Fibroblast of the conjunctiva (primary cell): ENCODE results near the gene SDK1.

Experiments used
- DNase-seq: peaks from one replicate; pipeline ENCODE4 v3.0.0-alpha.2; 2010; ENCODE audit warnings: low read depth

SDK1 gene

DNA sequence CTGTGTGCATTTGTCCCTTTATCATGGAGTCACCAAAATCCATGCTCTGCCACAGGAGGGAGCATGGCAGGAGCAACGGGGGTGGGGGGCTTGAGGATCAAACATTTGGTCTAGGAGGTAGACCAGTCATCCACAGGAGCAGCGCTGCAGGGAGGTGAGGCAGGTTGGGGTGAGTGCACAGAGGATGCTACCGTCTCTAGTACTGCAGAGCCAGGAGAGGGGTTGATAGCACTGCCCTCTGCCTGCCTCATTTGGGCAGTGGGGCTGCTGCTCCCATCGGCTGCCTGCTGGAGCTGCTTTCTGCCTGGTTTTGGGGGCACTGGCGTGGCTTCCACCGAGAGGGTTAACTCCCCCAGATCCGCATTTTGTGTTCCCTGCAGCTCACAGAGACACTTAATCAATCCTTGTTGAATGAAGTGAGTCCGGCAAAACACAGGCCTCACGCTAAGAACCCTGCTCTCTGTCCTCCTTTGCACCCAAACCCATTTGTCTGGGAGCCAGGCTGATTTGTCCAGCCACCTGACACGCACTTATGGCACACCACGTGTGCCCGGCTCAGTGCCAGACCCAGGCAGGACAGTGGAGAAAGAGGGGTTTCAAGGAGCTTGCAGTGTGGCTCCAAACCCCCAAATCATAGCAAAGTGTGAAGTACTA, 854.0 kb downstream of the SDK1 start:
- no peak for DNase-seq

DNA sequence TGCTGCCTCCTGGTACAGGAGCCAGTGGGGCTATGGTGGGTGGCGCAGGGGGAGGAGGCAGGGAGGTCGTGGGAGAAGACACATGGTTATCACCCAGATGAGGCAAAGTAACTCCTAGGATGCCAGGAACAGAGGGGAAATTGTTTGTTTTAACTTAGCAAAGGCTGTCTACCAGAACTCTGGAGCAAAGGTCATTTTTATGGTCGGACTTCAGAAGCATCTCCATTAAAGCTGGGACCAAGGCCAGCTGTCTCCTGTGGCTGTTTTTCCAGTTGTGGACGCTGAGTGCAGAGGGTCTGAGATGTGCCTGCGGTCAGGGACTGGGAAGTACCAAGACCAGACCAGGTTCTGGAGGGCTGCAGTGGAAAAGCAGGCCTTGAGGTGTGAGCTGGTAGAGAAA, 855.1 kb downstream of the SDK1 start:
- DNase-seq, result no peak

DNA sequence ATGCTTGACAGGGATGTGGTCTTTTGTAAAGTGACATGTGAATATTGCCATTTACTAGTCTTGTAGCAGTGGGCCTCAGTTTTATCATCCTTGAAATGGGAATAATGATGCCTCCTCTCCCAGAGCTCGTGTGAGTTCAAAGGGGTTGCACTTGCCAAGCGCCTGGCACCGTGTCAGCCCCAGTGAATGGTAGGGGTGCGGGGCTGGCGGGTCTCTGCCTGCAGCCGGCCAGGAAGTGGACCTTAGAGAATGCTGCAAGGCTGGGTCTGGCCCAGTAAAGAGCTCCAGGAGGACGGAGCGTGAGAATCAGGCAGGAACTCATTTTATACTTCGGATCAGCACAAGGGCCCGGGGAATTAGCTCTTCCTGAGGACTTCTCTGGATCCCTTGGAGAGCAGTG, 856.6 kb downstream of the SDK1 start:
- no peak for DNase-seq

DNA sequence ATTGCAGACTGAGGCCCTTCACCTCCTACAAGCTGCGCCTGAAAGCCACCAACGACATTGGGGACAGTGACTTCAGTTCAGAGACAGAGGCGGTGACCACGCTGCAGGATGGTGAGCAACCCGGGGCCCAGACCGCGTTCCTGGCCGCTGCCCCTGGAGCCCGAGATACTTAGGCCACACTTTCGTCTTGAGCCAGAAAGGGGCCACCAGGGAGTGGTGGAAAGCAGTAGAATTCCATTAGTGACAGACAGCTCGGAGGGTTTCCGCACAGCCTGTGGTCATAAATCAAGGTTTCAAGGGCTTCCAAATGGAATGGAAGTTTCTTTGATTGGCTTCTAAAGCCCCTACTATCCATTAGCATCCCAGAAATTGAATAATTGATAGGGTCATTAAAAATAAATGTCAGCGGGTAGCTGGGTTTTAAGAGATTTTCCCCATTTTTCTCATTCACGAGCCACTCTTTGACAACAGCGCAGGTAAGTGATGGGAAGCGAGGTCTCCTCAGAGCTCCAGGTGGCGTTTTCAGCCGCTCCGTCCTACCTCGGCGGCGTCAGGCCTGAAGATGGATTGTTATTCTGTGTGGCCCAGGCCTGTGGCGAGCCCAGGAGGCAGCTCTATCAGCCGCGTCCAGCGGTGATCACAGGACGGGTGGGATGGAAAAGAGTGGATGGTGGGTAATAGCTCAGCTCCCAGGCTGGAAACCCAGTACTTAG, 857.5 kb downstream of the SDK1 start:
- DNase-seq, result no peak

DNA sequence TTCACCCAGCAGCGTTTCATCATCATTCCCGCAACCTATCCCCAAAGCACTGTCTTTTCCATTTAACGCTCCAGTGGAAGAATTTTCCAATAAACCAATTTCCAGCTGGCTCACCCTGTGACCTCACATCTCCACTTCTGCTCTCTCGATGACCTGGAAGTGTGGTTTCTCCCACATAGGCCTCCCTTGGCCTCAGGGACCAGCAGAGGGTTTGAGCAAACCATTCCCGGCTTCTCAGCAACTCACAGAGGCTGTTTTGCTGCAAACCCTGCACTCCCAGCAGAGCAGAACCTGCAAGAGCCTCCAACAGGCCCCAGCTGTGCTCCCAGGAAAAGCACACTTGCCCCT, 858.1 kb downstream of the SDK1 start:
- no peak for DNase-seq

DNA sequence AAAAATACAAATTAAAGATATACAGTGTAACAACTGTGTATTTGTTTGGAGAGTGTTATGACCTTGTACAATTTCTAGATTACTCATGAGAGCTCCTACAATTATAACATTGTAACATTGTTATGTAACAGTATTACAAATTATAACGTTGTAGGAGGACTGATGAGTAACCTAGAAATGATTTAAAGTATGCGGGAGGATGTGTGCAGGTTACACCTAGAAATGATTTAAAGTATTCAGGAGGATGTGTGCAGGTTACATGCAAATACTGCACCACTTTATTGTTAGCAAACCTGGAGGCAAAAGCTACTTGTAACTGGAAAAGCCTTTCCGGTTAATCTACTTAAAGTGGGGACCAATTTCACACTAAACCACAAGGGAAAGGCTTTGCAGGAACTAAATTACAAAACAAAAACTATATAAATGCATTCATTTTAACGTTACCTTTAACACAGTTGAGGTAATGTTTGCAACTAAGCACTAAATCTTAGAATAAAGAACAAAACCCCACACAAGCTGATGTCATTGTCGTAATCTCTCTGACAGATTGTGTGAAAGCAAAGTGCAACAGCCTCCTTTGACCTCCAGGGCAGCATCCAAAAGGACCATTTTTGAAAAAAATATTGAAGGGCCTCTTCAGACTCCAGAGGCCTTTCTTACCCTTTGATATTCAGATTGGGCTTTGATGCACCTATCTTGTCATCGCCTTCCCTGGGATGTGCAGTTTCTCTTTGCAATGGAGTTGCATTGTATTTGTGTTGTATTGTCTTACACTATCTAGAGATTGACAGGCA, 858.9 kb downstream of the SDK1 start:
- no peak for DNase-seq

DNA sequence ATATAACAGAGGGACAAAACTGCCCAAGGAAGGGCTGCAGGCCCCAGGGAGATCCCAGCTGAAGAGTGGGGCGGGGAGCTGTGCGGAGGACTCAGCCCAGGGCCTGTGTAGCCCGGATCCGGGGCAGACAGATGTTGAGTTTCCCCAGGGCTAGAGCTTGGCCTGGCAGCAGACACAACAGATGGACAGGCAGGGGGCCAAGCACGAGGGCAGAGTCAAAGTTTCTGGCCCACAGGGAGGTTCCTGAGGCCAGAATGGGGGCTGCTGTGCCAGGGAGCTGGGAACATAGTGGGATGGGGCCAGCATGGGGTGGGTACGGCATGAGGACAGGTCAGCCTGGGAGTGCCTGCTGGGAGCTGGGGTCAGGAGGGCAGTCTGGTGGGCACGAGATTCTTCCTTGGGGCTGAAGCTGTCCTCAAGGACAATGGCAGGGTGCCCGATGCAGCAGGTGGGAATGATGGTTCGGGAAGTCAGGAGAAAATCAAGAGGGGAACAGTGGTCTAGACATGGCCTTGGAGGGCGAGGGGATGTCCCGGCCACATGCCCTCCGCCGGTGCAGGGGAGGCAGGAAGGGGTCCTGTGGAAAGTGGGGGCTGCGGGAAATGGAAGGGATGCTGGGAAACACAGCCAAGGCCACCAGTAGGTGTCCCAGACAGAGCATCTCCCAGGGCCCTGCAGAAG, 862.0 kb downstream of the SDK1 start:
- no peak for DNase-seq

DNA sequence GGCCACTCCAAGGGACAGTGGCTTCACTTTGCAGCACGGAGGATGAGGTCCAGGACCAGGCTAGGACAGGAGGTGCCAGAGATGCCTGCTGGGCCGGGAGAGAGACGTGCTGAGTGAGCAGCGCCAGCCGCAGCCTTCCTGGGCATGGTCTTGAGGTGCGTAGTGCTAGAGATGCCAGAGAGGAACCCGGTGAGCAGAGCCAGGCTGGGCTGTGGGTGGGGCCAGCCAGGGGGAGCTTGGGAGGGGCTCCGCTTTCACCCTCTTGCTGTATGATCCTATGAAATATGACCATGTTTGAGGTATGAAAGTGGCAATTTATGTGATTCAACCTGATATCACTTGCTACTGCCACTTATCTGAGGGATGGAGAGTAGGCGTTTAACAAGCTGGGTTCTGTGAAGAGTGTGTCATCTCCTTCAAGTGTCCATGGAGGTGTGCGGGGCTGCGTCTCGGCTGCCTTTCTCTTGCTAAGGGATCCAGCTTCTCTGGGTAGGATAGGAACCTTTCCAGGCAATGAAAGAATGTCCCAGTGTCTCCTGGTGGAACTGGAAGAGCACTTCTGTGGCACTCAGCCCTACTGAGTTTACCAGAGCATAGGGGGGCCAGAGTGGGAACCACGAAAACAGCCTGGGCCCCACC, 862.6 kb downstream of the SDK1 start:
- DNase-seq, result no peak

DNA sequence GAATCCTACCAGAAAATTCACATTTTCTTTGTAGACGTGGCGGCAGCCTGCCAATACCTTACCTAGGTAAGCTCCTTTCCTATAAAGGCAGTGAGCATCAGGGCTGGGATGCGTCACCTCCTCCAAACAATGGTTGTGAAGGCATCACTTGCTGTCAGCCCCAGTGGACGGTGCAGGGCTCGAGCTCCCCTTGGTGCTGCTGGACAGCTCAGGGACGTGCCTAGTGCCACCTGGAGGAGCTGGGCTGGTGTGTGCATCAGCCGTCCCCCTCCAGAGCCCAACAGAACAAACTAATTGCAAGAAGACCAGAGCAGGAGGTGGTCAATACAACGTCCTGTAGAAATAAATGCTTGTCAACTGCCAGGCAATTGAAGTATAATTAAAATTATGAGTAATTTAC, 863.5 kb downstream of the SDK1 start:
- DNase-seq, result no peak

DNA sequence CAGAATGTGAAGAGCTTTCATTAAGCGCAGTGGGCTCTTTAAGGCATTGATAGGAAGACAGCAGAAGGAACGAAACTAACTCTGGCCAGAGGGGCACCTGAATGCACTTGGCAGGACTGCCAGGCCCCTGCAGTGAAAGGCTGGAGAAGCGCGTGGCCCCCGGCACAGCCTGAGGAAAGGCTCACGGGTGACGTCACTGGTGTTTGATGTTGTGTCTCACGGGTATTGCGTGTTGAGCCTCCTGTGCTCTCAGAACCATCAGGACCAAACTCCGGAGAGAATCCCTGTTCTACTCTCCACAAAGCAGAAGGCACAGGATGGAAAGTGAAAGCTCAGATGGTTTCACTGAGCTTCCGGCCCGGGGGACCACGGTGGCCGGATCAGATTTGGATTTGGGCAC, 865.3 kb downstream of the SDK1 start:
- no peak for DNase-seq

DNA sequence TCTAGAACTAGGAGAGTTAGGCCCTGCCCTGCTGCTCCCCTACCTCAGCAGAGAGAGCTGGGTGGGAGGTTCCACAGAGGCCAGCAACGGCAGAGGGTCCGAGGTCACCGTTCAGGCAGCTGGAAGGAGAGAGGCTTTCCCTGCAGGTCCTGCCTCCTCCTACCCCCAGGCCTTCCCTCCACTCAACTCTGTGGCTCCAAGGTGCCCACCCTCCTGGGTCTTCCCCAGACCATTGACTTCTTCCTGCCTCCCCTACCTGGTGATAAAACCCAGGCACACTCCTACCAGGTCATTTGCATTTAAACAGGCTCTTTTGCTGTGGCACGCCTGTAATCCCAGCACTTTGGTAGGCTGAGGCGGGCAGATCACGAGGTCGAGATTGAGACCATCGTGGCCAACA, 865.8 kb downstream of the SDK1 start:
- DNase-seq, result no peak

DNA sequence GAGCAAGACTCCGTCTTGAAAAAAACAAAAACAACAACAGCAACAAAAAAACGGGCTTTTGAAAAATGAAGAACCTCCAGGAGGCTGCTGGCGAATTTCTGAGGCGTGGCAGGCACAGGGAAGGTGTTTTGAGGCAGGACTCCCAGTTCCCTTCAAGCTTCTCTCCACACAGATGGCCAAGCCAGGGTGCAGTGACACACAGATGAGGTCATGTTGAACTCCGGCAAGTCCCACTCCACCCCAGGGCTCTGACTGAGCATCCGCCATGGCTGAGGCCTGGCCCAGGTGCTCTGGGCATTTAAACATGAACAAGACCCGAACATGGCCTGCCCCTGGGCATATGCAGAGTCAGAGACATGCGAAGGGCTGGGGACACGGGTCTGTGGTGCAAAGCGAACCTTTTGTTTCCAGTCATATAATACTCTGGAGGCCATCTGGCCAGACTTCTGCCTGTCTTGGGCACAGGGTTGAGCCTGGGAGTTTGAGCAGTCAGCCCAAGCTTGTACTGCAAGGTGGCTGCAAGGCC, 866.4 kb downstream of the SDK1 start:
- DNase-seq, result no peak

DNA sequence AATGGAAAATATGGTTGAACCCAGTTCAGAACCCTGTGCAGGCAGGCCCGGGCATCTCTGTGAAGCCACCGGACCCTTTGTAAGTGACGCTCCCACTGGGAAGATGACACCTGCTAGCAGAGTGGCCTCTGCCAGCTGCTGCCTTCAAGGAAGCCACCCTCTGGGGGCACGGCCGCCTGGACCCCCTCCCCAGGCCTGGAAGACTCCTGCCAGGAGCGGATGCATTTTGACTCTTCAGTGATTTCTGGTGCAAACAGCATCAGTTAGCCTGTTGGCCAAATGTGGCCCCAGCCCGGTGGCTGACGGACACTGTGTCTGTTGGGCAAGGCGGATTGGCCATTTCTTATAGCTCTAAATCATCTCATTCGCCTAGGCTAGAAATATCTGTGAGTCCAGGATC, 867.0 kb downstream of the SDK1 start:
- no peak for DNase-seq

DNA sequence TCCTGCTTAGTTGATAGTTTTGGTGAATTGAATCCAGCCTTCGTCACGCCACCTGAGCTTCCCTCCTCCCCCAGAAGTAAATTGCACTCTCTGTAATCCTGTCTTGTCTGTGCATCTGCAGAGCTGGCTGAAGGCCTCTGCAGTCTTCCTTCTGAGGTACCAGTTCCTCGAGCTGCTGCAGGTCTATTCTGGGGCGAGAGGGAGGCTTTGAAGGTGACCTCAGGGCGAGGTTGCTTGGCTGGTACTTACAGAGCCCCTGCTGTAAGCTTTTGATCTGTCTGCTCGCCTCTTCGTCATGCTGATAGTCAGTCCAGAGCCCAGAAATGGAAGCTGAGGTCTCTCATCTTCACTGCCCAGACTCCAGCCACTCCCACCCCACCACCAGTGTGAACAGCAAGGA, 867.5 kb downstream of the SDK1 start:
- DNase-seq, result no peak

DNA sequence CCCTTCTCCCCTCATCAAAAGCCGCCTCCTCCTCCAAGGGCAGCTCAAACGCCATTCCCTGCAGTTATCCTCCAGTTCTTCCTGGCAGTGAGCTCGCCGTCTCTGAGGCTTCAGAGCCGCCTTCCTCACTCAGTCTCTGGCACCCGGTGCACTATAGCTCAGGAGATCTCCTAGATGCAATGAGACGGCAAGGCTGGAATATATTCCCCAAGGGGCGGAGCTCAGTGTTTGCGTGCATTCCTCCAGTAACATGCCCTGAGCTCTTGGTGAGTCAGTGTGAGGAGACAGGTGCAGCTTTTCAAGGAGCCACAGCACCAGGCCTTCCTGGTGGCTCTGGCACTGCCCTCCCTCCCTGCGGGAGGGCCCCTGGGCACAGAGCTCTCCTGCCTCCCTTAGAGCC, 868.4 kb downstream of the SDK1 start:
- DNase-seq, result no peak

DNA sequence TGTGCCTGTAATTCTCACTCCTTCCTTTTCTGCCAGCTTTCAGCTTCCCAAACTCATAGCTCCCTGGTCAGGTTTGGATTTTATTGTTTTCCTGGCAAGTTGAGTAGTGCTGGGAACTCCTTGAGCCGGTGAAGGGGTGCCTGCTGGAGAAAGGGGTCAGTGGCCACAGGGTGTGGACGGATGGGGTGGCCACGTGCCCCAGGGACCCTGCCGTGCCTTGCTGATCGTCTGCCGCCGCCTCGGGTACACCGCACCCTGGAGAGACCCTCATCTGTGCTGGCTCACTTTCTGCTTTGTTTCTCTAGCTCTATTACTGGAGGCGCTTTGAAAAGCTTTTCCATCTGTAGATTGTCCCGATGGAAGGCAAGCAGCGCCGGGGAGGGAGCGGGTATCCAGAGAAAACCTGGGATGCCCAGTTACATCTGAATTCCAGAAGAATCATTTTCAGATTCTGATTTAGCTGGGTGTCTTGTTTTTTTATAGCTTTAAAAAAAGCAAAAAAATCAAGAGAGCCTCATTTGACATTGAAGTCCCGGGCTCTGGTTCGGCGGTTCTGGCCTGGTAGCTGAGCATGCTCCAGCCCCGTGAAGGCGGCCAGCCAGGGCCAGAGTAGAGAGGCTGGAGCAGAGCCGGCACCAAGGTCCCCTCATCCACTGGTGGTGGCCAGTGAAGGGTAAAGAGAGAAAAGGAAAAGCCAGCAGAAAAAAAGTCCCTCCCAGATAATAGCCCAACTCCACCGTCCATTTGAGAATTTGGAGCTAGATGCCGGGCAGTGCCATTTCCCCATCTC, 870.1 kb downstream of the SDK1 start:
- no peak for DNase-seq

DNA sequence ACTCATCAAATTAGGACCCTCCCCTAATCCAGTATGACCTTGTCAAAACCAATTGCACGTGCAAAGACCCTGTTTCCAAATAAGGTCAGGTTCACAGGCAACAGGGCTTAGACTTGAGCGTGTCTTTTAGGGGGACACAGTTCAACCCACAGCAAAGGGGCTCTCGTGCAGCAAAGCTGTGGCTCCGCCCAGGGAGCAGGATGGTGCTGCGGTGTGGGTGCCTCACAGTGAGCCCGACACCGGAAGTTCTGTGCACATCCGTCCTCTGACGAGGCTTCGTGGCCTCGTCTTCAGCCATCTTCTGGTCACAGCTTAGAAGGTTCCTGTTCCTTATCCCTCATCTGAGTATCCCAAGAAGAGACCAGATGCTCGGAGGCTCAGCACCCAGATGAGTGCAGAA, 871.8 kb downstream of the SDK1 start:
- DNase-seq, result no peak

DNA sequence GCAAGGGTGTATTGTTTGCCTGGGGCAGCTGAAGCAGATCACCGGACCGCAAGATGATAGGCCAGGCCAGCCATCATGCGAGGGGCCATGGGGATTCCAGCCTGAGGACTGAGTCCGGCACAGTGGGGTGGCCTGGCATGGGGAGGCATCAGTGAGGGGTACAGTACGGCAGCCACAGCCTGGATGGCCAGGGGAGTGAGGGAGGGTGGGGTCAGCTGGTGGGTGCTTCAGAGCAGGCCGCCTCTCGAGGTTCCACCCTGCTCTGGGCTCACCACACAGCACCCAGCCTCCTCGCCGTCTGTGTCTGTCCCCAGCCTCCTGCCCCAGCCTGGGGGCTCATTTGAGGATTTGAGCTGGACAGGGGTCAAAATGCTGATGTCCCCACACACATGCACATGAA, 872.6 kb downstream of the SDK1 start:
- no peak for DNase-seq

DNA sequence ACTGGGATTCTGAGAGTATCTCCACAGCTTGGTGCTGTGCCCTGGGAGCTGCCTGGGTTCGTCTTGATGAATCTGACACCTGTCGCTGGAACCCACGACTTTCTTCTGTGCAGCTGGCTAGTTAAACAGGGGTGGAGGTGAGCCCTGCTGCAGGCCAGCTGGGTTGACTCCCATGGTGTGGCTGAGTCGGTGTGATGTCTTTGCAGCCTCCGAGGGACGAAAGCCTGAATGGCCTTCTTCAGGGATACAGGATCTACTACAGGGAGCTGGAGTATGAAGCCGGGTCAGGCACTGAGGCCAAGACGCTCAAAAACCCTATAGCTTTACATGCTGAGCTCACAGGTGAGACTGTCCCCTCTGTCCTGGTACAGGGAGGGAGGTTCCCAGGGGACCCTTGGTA, 873.0 kb downstream of the SDK1 start:
- DNase-seq, result no peak

DNA sequence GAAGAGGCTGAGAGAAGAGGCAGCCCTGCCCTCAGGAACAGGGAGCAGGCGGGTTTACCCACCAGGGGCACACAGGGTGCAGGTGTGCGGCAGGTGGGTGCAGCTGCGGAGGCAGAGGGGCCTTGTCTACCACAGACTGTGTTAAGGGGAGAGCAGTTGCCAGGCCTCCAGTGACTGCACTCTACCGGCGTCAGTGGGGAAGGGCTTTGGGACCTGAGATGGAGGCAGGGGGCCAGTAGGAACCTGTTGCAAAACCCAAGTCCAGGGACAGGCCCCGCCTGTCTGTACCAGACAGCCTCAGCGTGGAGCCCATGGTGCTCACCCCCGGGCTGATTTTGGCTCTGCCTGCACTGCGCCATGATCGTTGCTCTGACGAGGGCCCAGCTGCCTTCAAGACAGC, 873.4 kb downstream of the SDK1 start:
- DNase-seq, result no peak

DNA sequence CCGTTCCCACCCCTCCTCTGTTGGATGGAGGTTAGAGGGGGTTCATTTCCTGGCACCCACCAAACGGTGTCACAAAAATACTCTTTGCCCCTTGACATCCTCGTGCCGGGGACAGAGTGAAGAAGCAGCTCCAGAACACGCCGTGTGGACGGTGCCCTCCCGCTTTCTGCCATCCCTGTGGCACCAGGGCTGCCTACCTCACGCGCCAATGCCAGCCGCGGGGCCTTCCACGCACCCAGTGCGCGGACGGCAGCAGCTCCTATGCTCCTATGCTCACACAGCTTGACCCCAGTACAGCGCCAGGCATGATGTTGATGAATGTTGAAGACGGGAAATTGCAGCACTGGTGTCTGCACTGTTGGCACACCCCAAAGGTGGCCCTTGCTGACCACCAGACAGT, 873.8 kb downstream of the SDK1 start:
- DNase-seq, result no peak
